Neural progenitor cell (in vitro differentiated cells): ENCODE results near the gene GATC. TPM values are rescaled to one million over a fixed set of nuclear protein-coding genes. Genes with fewer than 3 reads are reported as not detected.
A peak's percentile ranks its signal among the peaks of the same experiment; 100 is the strongest.

ENCODE experiments used
- DNase-seq: peaks from one replicate; pipeline ENCODE4 v3.0.0-alpha.2; 2016; ENCODE audit warnings: low spot score
- H2AFZ ChIP-seq: fragments of 200-600 bp; sonication (generic); replicated peaks from 2 replicates; pipeline ENCODE4 v1.6.1; 2016; ENCODE audit warnings: antibody characterized with exemption
- H3F3A ChIP-seq: fragments of 200-600 bp; sonication (generic); 2 replicates; pipeline ENCODE4 v1.6.1; 2016; ENCODE audit warnings: antibody characterized with exemption, low read depth
- H3K27ac ChIP-seq: fragments of 200-600 bp; sonication (generic); 2 replicates; pipeline ENCODE4 v1.5.1; 2016; ENCODE audit warnings: mild to moderate bottlenecking
- H3K27me3 ChIP-seq: fragments of 200-600 bp; sonication (generic); 2 replicates; pipeline ENCODE4 v1.6.1; 2016; ENCODE audit warnings: mild to moderate bottlenecking, moderate library complexity
- H3K36me3 ChIP-seq: fragments of 200-600 bp; sonication (generic); 2 replicates; pipeline ENCODE4 v1.5.1; 2016
- H3K4me1 ChIP-seq: fragments of 200-600 bp; sonication (generic); 2 replicates; pipeline ENCODE4 v1.6.1; 2016; ENCODE audit warnings: mixed run types
- H3K4me2 ChIP-seq: fragments of 200-600 bp; sonication (generic); 2 replicates; pipeline ENCODE4 v1.6.1; 2016
- H3K4me3 ChIP-seq: fragments of 200-600 bp; sonication (generic); 2 replicates; pipeline ENCODE4 v1.5.1; 2016
- H3K79me2 ChIP-seq: fragments of 200-600 bp; sonication (generic); 2 replicates; pipeline ENCODE4 v1.6.1; 2016; ENCODE audit warnings: low read depth
- H3K9ac ChIP-seq: fragments of 200-600 bp; sonication (generic); 2 replicates; pipeline ENCODE4 v1.6.1; 2016
- H3K9me3 ChIP-seq: fragments of 200-600 bp; sonication (generic); 2 replicates; pipeline ENCODE4 v1.5.1; 2016; ENCODE audit warnings: low read depth
- H4K20me1 ChIP-seq: fragments of 200-600 bp; sonication (generic); 2 replicates; pipeline ENCODE4 v1.6.1; 2016; ENCODE audit warnings: low read depth
- H3K27ac Mint-ChIP-seq: 3 replicates; pipeline ENCODE4 v1.8.0; 2021; ENCODE audit warnings: mixed read lengths
- H3K27me3 Mint-ChIP-seq: 2 replicates; pipeline ENCODE4 v1.8.0; 2022; ENCODE audit warnings: low read depth, mild to moderate bottlenecking, inconsistent platforms, moderate library complexity, mixed read lengths; ENCODE audit not compliant: insufficient read depth
- H3K36me3 Mint-ChIP-seq: 3 replicates; pipeline ENCODE4 v1.8.0; 2021; ENCODE audit warnings: mixed read lengths
- H3K4me1 Mint-ChIP-seq: 3 replicates; pipeline ENCODE4 v1.8.0; 2021; ENCODE audit warnings: mixed read lengths
- H3K4me3 Mint-ChIP-seq: 3 replicates; pipeline ENCODE4 v1.8.0; 2021; ENCODE audit warnings: mild to moderate bottlenecking, moderate library complexity, mixed read lengths
- H3K9me3 Mint-ChIP-seq: 3 replicates; pipeline ENCODE4 v1.8.0; 2020; ENCODE audit warnings: mixed read lengths
- CTCF ChIP-seq: fragments of 200-600 bp; sonication (generic); IDR thresholded peaks from 2 replicates; pipeline ENCODE4 v1.5.1; 2017; ENCODE audit warnings: antibody characterized with exemption, mild to moderate bottlenecking
- EZH2 ChIP-seq: fragments of 200-600 bp; sonication (generic); IDR thresholded peaks from 2 replicates; pipeline ENCODE4 v1.6.1; 2017; ENCODE audit warnings: antibody characterized with exemption, mild to moderate bottlenecking, moderate library complexity
- EZH2phosphoT487 ChIP-seq: fragments of 200-600 bp; sonication (generic); IDR thresholded peaks from 2 replicates; pipeline ENCODE4 v1.6.1; 2017; ENCODE audit warnings: antibody characterized with exemption
- total RNA-seq: library from RNA; depleted of rRNA; stranded (reverse); fragments of >200 nt; gene quantifications from 2 replicates; pipeline ENCODE4 v1.2.3, GENCODE V29; 2015; ENCODE audit warnings: low replicate concordance

The GATC gene
- total RNA-seq, 1 donor from 2014 or later: 29.1 TPM

- H3K9me3 ChIP-seq: no peaks in the 10 kb centered on the region
- peak overlapping the region; percentile 12 for H3K27ac Mint-ChIP-seq
- TF ChIP-seq EZH2phosphoT487 (no peak), EZH2 (no peak), CTCF (no peak)
These were observed 44.1 kb downstream of the GATC start for GRCh38 chr12:120490325-120490724.

GRCh38 chr12:120490833-120491512, 44.7 kb downstream of the GATC start:
- Histone ChIP-seq H3K79me2 (peaks cover 7% of the 10 kb centered on the region), H3K4me2 (no peak overlapping the region), H3K27me3 (no peaks in the 10 kb centered on the region), H4K20me1 (no peaks in the 10 kb centered on the region), H3K9ac (no peak overlapping the region), H3K9me3 (no peaks in the 10 kb centered on the region), H3K4me3 (no peak overlapping the region), H3K36me3 (no peaks in the 10 kb centered on the region), H3F3A (peaks cover 10% of the 10 kb centered on the region), H3K27ac (no peak overlapping the region), H2AFZ (no peak overlapping the region), H3K4me1 (no peaks in the 10 kb centered on the region)
- no peaks in the 10 kb centered on the region for H3K27me3 Mint-ChIP-seq
- H3K27ac Mint-ChIP-seq: no peak overlapping the region
- H3K4me3 Mint-ChIP-seq: peak overlapping the region; percentile 4
- H3K9me3 Mint-ChIP-seq: no peaks in the 10 kb centered on the region
- DNase-seq: no peak
- peaks cover 16% of the 10 kb centered on the region for H3K36me3 Mint-ChIP-seq
- peaks cover 18% of the 10 kb centered on the region for H3K4me1 Mint-ChIP-seq
- no peak for TF ChIP-seq CTCF
- TF ChIP-seq EZH2phosphoT487: no peak
- TF ChIP-seq EZH2: no peak

More at GRCh38 chr12:120490325-120490724, 44.1 kb downstream of the GATC start:
- Histone ChIP-seq H3F3A (peaks cover 10% of the 10 kb centered on the region), H3K36me3 (no peaks in the 10 kb centered on the region), H3K79me2 (peaks cover 6% of the 10 kb centered on the region), H3K9ac (no peak overlapping the region), H3K4me3 (no peak overlapping the region), H4K20me1 (no peaks in the 10 kb centered on the region), H3K27me3 (no peaks in the 10 kb centered on the region), H2AFZ (no peak overlapping the region), H3K4me2 (no peak overlapping the region), H3K27ac (no peak overlapping the region), H3K4me1 (no peaks in the 10 kb centered on the region)
- Mint-ChIP-seq H3K4me1 (peaks cover 17% of the 10 kb centered on the region), H3K9me3 (no peaks in the 10 kb centered on the region), H3K36me3 (peaks cover 16% of the 10 kb centered on the region), H3K27me3 (no peaks in the 10 kb centered on the region), H3K4me3 (no peak overlapping the region)
- DNase-seq: no peak

GRCh38 chr12:120495186-120495730, 49.0 kb downstream of the GATC start:
- peak overlapping the region; percentile 99 for H3K4me3 Mint-ChIP-seq
- DNase-seq: peak; percentile 35
- Histone ChIP-seq H4K20me1 (peaks cover 31% of the 10 kb centered on the region), H3F3A (peaks cover 43% of the 10 kb centered on the region), H3K9me3 (no peaks in the 10 kb centered on the region), H3K4me1 (peaks cover 19% of the 10 kb centered on the region), H3K27me3 (no peaks in the 10 kb centered on the region), H2AFZ (peak overlapping the region; percentile 60), H3K9ac (no peak overlapping the region), H3K27ac (no peak overlapping the region), H3K79me2 (peaks cover 37% of the 10 kb centered on the region), H3K4me2 (peak overlapping the region; percentile 85), H3K4me3 (peak overlapping the region; percentile 86), H3K36me3 (no peaks in the 10 kb centered on the region)
- TF ChIP-seq CTCF (no peak), EZH2 (no peak), EZH2phosphoT487 (no peak)
- H3K27me3 Mint-ChIP-seq: peaks cover 2% of the 10 kb centered on the region
- H3K4me1 Mint-ChIP-seq: peaks cover 31% of the 10 kb centered on the region
- no peak overlapping the region for H3K27ac Mint-ChIP-seq
- peaks cover 25% of the 10 kb centered on the region for H3K36me3 Mint-ChIP-seq
- no peaks in the 10 kb centered on the region for H3K9me3 Mint-ChIP-seq
